NCI-H146 treated with DMSO at 0.1 percent for 48 hours (cell line): ENCODE results near the gene KREMEN1.
"Not testable (repeated sequence)": the region's sequence is repeated elsewhere in the genome, so short reads cannot be mapped to it uniquely, and the experiment has no call there.

Source experiments
- DNase-seq: peaks from one replicate; lab custom pipeline; 2025; ENCODE audit not compliant: unreplicated experiment; lab: John Stamatoyannopoulos, UW

KREMEN1 gene

DNA sequence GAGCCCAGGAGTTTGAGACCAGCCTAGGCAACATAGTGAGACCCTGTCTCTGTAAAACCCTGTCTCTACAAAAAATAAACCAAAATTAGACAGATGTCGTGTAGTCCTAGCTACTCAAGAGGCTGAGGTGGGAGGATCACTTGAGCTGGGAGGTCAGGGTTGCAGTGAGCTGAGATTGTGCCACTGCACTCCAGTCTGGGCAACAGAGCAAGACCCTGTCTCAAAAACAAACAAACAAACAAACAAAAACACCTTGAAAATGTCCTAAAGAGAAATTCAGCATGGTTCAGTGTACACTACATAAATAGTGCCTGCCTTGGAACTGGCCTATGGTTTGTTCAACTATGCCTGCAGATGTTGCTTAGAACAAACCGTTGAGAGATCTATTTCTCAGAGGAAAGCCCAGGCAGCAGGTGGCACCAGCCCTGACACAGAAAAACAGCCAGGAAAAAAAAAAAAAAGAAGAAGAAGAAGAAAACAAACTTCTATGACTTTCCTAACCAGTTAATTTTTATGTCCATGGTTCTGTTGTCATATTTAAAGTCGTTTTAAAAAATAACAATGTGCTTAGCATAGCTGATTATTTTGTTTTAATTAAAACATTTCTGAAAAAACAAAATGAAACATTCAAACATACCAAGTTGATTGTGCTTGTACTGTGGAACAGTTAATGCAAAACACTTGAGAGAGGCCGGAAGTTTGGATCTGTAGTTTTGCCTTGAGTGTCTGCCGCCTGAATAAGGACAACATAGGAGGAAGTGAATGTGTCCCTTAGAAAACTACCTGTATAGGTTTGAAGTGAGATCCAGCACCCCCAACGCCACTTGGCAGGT, 5.4 kb downstream of the KREMEN1 start:
- DNase-seq: no peak

DNA sequence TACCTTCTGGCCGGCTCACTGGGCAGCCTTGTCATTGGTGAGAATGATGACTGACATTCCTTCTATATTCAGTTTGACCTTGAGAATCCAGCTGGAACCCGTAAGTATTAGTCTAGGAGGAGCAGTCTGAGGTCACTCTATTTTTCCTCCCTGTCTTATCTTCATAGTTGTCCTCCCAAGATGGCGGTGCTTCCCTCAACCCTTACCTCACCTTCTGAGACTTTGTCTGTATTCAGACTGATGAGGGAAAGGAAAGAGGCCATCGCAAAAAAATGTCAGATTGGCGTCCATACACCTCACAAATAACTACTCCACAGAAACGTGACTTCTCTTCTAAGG, 6.0 kb downstream of the KREMEN1 start:
- no peak for DNase-seq

DNA sequence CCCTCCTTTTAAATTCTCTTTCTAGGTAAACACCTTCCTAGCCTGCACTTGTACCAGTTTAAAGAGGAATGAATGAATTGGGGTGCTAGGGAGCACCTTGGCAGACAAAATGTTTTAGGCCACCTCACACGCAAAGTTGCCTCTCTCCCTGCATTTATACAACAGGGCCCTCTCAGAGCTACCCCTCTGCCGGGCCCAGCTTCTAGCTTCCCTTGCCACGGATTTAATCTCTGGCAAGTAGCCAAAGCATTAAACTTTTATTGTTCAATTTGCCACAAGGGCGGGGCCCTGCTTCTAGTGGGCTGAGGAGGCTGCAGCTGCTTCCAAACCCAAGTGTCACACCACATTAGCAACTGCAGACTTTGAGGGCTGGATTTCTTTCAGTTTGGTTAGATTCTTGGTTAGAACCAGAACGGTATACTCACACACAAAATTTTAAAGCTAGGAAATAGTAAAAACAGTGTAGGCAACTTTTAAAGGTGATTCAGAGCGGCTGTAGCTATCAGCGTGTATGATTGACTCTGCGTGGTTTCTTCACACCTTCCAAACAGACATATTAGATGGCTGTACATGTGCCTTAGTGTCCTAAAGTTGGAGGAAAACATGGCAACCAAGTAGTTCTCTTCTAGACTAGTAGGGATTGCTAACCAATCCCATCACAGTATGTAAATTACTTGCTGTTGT, 6.5 kb downstream of the KREMEN1 start:
- peak; percentile 20 for DNase-seq

DNA sequence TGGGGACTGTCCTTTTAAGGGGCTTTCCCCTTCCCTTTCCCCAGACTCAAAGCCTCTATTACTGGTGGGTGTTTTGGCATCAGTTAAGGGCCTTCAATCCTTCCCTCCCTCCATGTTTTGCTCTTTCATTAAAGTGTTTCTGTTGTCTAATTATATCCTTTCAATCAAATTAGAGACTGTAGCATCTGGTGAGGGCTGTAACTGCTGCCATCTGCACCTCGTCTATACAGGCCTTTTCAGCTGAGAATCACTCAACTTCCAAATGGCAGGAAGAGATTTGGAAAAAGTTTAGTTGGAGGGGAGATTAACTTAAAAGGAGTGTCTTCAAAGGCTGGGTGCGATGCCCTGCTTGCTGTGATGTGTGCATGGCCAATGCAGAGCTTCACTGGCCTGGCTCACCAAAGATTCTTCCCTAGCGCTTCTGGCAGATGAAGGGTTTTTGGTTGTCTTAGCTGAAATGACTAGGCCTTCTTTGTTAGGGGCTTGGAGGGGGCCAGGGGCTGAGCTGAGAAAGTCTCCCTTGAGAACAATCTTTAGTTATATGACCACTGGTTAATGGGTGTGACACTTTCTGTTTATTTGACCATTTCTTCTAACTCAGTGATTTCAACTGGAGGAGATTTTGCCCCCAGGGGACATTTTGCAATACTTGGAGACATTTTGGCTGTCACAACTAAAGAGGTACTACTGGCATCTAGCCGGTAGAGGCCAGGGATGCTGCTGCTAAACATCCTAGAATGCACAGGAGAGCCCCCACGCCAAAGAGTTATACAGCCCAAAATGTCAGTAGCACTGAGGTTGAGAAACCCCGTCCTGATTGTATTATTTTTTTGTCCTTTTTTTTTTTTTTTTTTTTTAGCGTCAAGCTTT, 7.5 kb downstream of the KREMEN1 start:
- no peak for DNase-seq

GRCh38 chr22:29081517-29082236, 8.8 kb downstream of the KREMEN1 start:
- no peak for DNase-seq

GRCh38 chr22:29082826-29083545, 10.2 kb downstream of the KREMEN1 start:
- no peak for DNase-seq

- not testable (repeated sequence) for DNase-seq
Measured at GRCh38 chr22:29083576-29083932, 10.7 kb downstream of the KREMEN1 start.

- no peak for DNase-seq
Measured at GRCh38 chr22:29083933-29084591, 11.2 kb downstream of the KREMEN1 start.

GRCh38 chr22:29087012-29087411, 14.2 kb downstream of the KREMEN1 start:
- DNase-seq: no peak

DNA sequence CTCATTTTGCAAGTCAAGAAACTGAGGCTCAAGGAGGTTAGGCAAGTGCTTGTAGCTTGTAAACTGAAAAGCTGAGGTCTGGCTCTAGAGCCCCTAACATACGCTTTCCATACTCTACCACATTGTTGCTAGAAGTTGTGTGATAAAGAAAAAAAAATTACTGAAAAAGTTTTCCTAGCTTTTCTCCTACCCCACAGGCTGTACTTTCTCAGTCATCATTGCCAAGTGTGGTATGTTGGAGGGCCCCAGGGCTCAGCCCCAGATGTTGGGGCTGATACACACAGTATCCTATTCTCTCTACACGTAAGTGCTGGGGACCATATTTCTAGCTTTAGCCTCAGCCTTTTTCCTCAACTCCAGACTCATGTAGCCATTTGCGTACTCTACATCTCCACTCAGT, 16.0 kb downstream of the KREMEN1 start:
- DNase-seq: no peak

DNA sequence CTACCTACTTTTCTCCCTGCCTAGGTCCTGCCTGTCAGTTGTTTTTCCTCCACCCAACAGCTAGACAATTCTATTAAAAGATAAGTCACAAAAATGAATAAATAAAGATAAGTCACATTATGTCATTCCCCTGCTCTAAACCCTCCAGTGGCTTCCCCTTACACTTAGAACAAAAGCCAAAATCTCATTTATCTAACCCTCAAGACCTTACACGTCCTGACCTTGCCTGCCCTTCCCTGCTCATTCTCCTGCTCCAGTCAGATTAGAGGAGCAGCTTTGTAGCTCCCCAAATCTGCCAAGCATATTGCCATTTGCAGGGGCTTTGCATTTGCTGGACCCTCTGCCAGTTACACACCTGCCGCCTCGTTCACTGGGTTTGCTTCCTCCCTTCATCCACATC, 16.7 kb downstream of the KREMEN1 start:
- no peak for DNase-seq

GRCh38 chr22:29090039-29090438, 17.2 kb downstream of the KREMEN1 start:
- DNase-seq: peak; percentile 27

GRCh38 chr22:29092243-29092642, 19.4 kb downstream of the KREMEN1 start:
- DNase-seq: no peak

- DNase-seq: no peak
Measured at GRCh38 chr22:29093030-29093429, 20.2 kb downstream of the KREMEN1 start.

GRCh38 chr22:29093501-29094300, 20.9 kb downstream of the KREMEN1 start:
- no peak for DNase-seq

- peak; percentile 18 for DNase-seq
Measured at GRCh38 chr22:29095459-29095858, 22.6 kb downstream of the KREMEN1 start.

GRCh38 chr22:29096736-29097669, 24.2 kb downstream of the KREMEN1 start:
- DNase-seq: no peak

DNA sequence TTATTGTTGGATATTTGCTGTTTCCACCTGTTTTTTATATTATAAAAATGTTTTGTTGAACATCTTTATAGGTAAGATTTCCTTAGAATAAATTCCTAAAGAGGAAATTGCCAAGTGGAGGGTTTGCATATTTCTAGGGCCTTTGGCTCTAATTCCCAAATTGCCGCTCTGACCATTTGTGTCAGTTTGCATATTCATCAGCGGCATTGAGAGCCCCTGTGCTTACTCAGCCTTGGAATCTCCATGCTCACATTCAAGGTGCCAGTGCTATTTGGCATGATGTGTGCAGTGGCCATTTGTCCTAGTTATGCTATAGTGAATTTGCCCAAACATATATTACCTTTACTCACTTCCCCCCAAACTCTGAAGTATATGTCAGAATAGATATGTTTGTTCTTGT, 25.5 kb downstream of the KREMEN1 start:
- no peak for DNase-seq
